Measurements from ENCODE around the gene PURA. TPM values are rescaled to one million over a fixed set of nuclear protein-coding genes. Genes with fewer than 3 reads are reported as not detected.

Gene PURA
- total RNA-seq, 1 experiment from 2014 or later, result 3.6 TPM

GRCh38 chr5:140174465-140175366 lies 60.8 kb downstream of the PURA start, which contains the start of gene CYSTM1:
Gene CYSTM1 (plus strand): TSS chr5:140175188. CDS start chr5:140194466, 19,278 bp downstream.
- WGBS (ENCODE audit: extremely low coverage, insufficient read length, low lambda C conversion rate), result no CpG with 5 or more reads among the region's 61 CpGs

More at GRCh38 chr5:140174465-140175366, 60.8 kb downstream of the PURA start, which contains the start of gene CYSTM1:
- no peak within 1 kb of the TSS for H3K23ac ChIP-seq (ENCODE audit: insufficient read length, low read depth, low read length)
- no peaks in the 10 kb centered on the region for H3K27me3 ChIP-seq (ENCODE audit: insufficient read depth, low read length)
- H4K20me1 ChIP-seq (ENCODE audit: control insufficient read depth, insufficient read depth, insufficient read length), result peaks cover 3% of the 10 kb centered on the region
- H3K36me3 Mint-ChIP-seq (ENCODE audit: insufficient read depth in 1 of 3, low read depth in 3 of 3), result no peaks in the 10 kb centered on the region; a peak in 1 of 7 replicates
- H2BK20ac ChIP-seq (ENCODE audit: low read depth, low read length, poor library complexity, severe bottlenecking), result no peak within 1 kb of the TSS
- H3K4ac ChIP-seq (ENCODE audit: low read depth, low read length), result no peak within 1 kb of the TSS
- H4K91ac ChIP-seq (ENCODE audit: insufficient read length, low read depth, low read length), result no peak within 1 kb of the TSS
- H4K8ac ChIP-seq (replicated peaks; ENCODE audit: insufficient read length, low read depth, low read length), result no peak within 1 kb of the TSS
- no peak within 1 kb of the TSS for H2BK5ac ChIP-seq (ENCODE audit: insufficient read length, low read length)
- H2BK12ac ChIP-seq (ENCODE audit: insufficient read length, low read depth, low read length), result no peak within 1 kb of the TSS
- H3K79me1 ChIP-seq (ENCODE audit: insufficient read depth, low read depth, low read length, poor library complexity, severe bottlenecking), result no peaks in the 10 kb centered on the region
- peaks cover 9% of the 10 kb centered on the region for H3K23me2 ChIP-seq (ENCODE audit: insufficient read length, low read depth, low read length, poor library complexity, severe bottlenecking)
- peak; percentile 99 for DNase-seq
- no peaks in the 10 kb centered on the region for H3K9me3 Mint-ChIP-seq
- H3K9ac ChIP-seq (ENCODE audit: extremely low read depth, insufficient read length, low read length), result peak within 1 kb of the TSS; percentile 85
- no peak within 1 kb of the TSS for H4K5ac ChIP-seq (ENCODE audit: insufficient read length, low read depth, low read length)
- H3K18ac ChIP-seq (ENCODE audit: insufficient read length, low read depth, low read length), result peak within 1 kb of the TSS; percentile 81
- H2BK15ac ChIP-seq (ENCODE audit: low read depth, low read length), result no peak within 1 kb of the TSS
- peak within 1 kb of the TSS; percentile 43 for H2AFZ ChIP-seq (ENCODE audit: low read length)
- H3K27me3 Mint-ChIP-seq (ENCODE audit: low read depth), result peaks cover 12% of the 10 kb centered on the region
- H2AK5ac ChIP-seq (ENCODE audit: insufficient read length, low read length), result no peak within 1 kb of the TSS
- no peaks in the 10 kb centered on the region for H3K79me2 ChIP-seq (ENCODE audit: insufficient read depth, low read length)
- H3K4me1 Mint-ChIP-seq, result peaks cover 14 to 15% of the 10 kb centered on the region in 2 experiments
- H3K9me3 ChIP-seq (ENCODE audit: control insufficient read depth, low read depth, low read length), result no peaks in the 10 kb centered on the region
- peak within 1 kb of the TSS; percentile 97 for H3K4me2 ChIP-seq (ENCODE audit: insufficient read depth, insufficient read length, low read length)
- H3K56ac ChIP-seq (ENCODE audit: insufficient read length, low read depth, low read length), result no peak within 1 kb of the TSS
- no peak within 1 kb of the TSS for H3T11ph ChIP-seq (ENCODE audit: low read length)
- H3K27ac ChIP-seq (ENCODE audit: insufficient read length, low read depth, low read length), result no peak within 1 kb of the TSS
- peak within 1 kb of the TSS; percentile 88 for H3K14ac ChIP-seq (ENCODE audit: insufficient read depth, low read length)
- H3K27ac Mint-ChIP-seq, result peak within 1 kb of the TSS; percentile 55 to 97 (median 96)
- peak within 1 kb of the TSS; percentile 79 to 93 for H3K4me3 Mint-ChIP-seq
- no peak for TF ChIP-seq CTCF (conservative IDR thresholded peaks at IDR 0.05)
- no peaks in the 10 kb centered on the region for H3K4me1 ChIP-seq (ENCODE audit: insufficient read depth, low read length)
- H2BK120ac ChIP-seq (ENCODE audit: low read depth, low read length, poor library complexity, severe bottlenecking), result no peak within 1 kb of the TSS

Other genes starting within 250 kb of the PURA start
- gene NRG2, start 70.8 kb upstream of the PURA start, total RNA-seq (2021), result 0.13 TPM in 1 of 2 replicates, not detected in the other
- gene IGIP, start 11.8 kb downstream of the PURA start, total RNA-seq (2021), result 0.52 and 0.53 TPM in 2 replicates
- gene CYSTM1, start 61.1 kb downstream of the PURA start, total RNA-seq (2021), result 19.0 and 20.6 TPM in 2 replicates
- 56.2 and 58.3 TPM in 2 replicates for gene PFDN1, start 189.0 kb downstream of the PURA start, total RNA-seq (2021)
- gene HBEGF, start 232.5 kb downstream of the PURA start, total RNA-seq (2021), result 2.4 and 2.5 TPM in 2 replicates
- gene SLC4A9, start 246.1 kb downstream of the PURA start, total RNA-seq (2021), result 0.07 TPM in 1 of 2 replicates, not detected in the other